ENCODE results near the gene NPDC1.

- peak; percentile 49 for TF ChIP-seq POLR2A (IDR thresholded peaks at IDR 0.05; ENCODE audit: low read length)
- TF ChIP-seq GATA1 (IDR thresholded peaks at IDR 0.05; ENCODE audit: low read depth, low read length) = no peak
Measured at GRCh38 chr9:136991993-136992818, 53.8 kb downstream of the NPDC1 start, which contains the start of gene PAXX.
